HUES48 (cell line): ENCODE results near the gene DAP3.
"Not testable (repeated sequence)": the region's sequence is repeated elsewhere in the genome, so short reads cannot be mapped to it uniquely, and the experiment has no call there.

Source experiments
- H3K27ac ChIP-seq: one replicate; pipeline ENCODE4 v1.7.0; 2013; ENCODE audit warnings: low read depth, low read length, inconsistent platforms
- H3K27me3 ChIP-seq: 2 replicates; pipeline ENCODE4 v1.6.1; 2013; ENCODE audit warnings: mild to moderate bottlenecking, low read length; ENCODE audit not compliant: control insufficient read depth, insufficient read depth
- H3K36me3 ChIP-seq: 2 replicates; pipeline ENCODE4 v1.6.1; 2013; ENCODE audit warnings: low read length; ENCODE audit not compliant: control insufficient read depth, insufficient read depth
- H3K4me1 ChIP-seq: 2 replicates; pipeline ENCODE4 v1.6.1; 2013; ENCODE audit warnings: mild to moderate bottlenecking, low read length; ENCODE audit not compliant: control insufficient read depth, insufficient read depth
- H3K4me3 ChIP-seq: 2 replicates; pipeline ENCODE4 v1.5.1; 2013; ENCODE audit warnings: mild to moderate bottlenecking, low read depth, low read length
- H3K9ac ChIP-seq: 2 replicates; pipeline ENCODE4 v1.6.1; 2013; ENCODE audit warnings: mild to moderate bottlenecking, low read depth, low read length, moderate library complexity
- H3K9me3 ChIP-seq: 2 replicates; pipeline ENCODE4 v1.6.1; 2013; ENCODE audit warnings: low read length; ENCODE audit not compliant: control insufficient read depth, insufficient read depth

The DAP3 gene

GRCh38 chr1:155689081-155689607 is at the start of gene DAP3:
Gene DAP3, plus strand, starts transcription at chr1:155689091. Its CDS starts 20,689 bp downstream, at chr1:155709780.
- peak within 1 kb of the TSS; percentile 88 for H3K27ac ChIP-seq
- H3K4me3 ChIP-seq, result peak within 1 kb of the TSS; percentile 84
- H3K4me1 ChIP-seq, H3K9me3 ChIP-seq, H3K27me3 ChIP-seq: not testable (repeated sequence)
- H3K36me3 ChIP-seq, result peaks cover 27% of the 10 kb centered on the region
- peak within 1 kb of the TSS; percentile 96 for H3K9ac ChIP-seq

- H3K4me3 ChIP-seq, result no peak overlapping the region
- peaks cover 32% of the 10 kb centered on the region for H3K9me3 ChIP-seq
- H3K36me3 ChIP-seq, result no peaks in the 10 kb centered on the region
- H3K27me3 ChIP-seq, result no peaks in the 10 kb centered on the region
- no peak overlapping the region for H3K9ac ChIP-seq
- no peak overlapping the region for H3K27ac ChIP-seq
- peaks cover 12% of the 10 kb centered on the region for H3K4me1 ChIP-seq
These were observed 48.5 kb upstream of the DAP3 start for GRCh38 chr1:155640367-155640766.

- H3K4me1 ChIP-seq, H3K9ac ChIP-seq, H3K27me3 ChIP-seq, H3K36me3 ChIP-seq, H3K4me3 ChIP-seq, H3K27ac ChIP-seq: not testable (repeated sequence)
- peaks cover 32% of the 10 kb centered on the region for H3K9me3 ChIP-seq
These were observed 46.2 kb upstream of the DAP3 start for GRCh38 chr1:155642559-155643180.

- Histone ChIP-seq H3K36me3 (no peaks in the 10 kb centered on the region), H3K9me3 (peaks cover 32% of the 10 kb centered on the region), H3K4me1 (no peaks in the 10 kb centered on the region), H3K4me3 (no peak overlapping the region), H3K9ac (no peak overlapping the region), H3K27ac (no peak overlapping the region), H3K27me3 (no peaks in the 10 kb centered on the region)
These were observed 45.7 kb upstream of the DAP3 start for GRCh38 chr1:155643230-155643629.

- Histone ChIP-seq H3K4me3 (no peak overlapping the region), H3K9me3 (peaks cover 28% of the 10 kb centered on the region), H3K36me3 (no peaks in the 10 kb centered on the region), H3K27me3 (no peaks in the 10 kb centered on the region), H3K4me1 (no peaks in the 10 kb centered on the region), H3K27ac (no peak overlapping the region), H3K9ac (no peak overlapping the region)
These were observed 43.8 kb upstream of the DAP3 start for GRCh38 chr1:155645034-155645598.

- no peak overlapping the region for H3K9ac ChIP-seq
- no peaks in the 10 kb centered on the region for H3K27me3 ChIP-seq
- H3K27ac ChIP-seq, result no peak overlapping the region
- no peaks in the 10 kb centered on the region for H3K36me3 ChIP-seq
- no peaks in the 10 kb centered on the region for H3K4me1 ChIP-seq
- no peak overlapping the region for H3K4me3 ChIP-seq
- H3K9me3 ChIP-seq, result peaks cover 25% of the 10 kb centered on the region
These were observed 43.2 kb upstream of the DAP3 start for GRCh38 chr1:155645648-155646047.

GRCh38 chr1:155646307-155646706 is 42.6 kb upstream of the DAP3 start:
- no peak overlapping the region for H3K27ac ChIP-seq
- no peaks in the 10 kb centered on the region for H3K36me3 ChIP-seq
- H3K9ac ChIP-seq, result no peak overlapping the region
- no peaks in the 10 kb centered on the region for H3K27me3 ChIP-seq
- no peak overlapping the region for H3K4me3 ChIP-seq
- peaks cover 22% of the 10 kb centered on the region for H3K9me3 ChIP-seq
- H3K4me1 ChIP-seq, result no peaks in the 10 kb centered on the region

GRCh38 chr1:155648207-155649147 is 40.4 kb upstream of the DAP3 start:
- Histone ChIP-seq H3K27ac (peak overlapping the region; percentile 15), H3K9me3 (peaks cover 9% of the 10 kb centered on the region), H3K9ac (no peak overlapping the region), H3K36me3 (no peaks in the 10 kb centered on the region), H3K4me1 (0 out of 2 replicates have a peak, but pooled peaks cover 2% of the 10 kb centered on the region), H3K4me3 (no peak overlapping the region), H3K27me3 (no peaks in the 10 kb centered on the region)

GRCh38 chr1:155649676-155650075 is 39.2 kb upstream of the DAP3 start:
- H3K9ac ChIP-seq, result no peak overlapping the region
- 0 out of 2 replicates have a peak, but pooled peaks cover 2% of the 10 kb centered on the region for H3K9me3 ChIP-seq
- no peaks in the 10 kb centered on the region for H3K27me3 ChIP-seq
- H3K4me1 ChIP-seq, result 0 out of 2 replicates have a peak, but pooled peaks cover 2% of the 10 kb centered on the region
- H3K27ac ChIP-seq, result no peak overlapping the region
- no peaks in the 10 kb centered on the region for H3K36me3 ChIP-seq
- H3K4me3 ChIP-seq, result no peak overlapping the region

GRCh38 chr1:155650231-155650757 is 38.6 kb upstream of the DAP3 start:
- Histone ChIP-seq H3K9ac (no peak overlapping the region), H3K9me3 (0 out of 2 replicates have a peak, but pooled peaks cover 2% of the 10 kb centered on the region), H3K4me3 (no peak overlapping the region), H3K27ac (no peak overlapping the region), H3K4me1 (0 out of 2 replicates have a peak, but pooled peaks cover 2% of the 10 kb centered on the region), H3K36me3 (no peaks in the 10 kb centered on the region), H3K27me3 (no peaks in the 10 kb centered on the region)
